ENCODE measurements around the gene FGF14. TPM values are rescaled to one million over a fixed set of nuclear protein-coding genes. Genes with fewer than 3 reads are reported as not detected.

Gene FGF14
- total RNA-seq, 1 donor from 2014 or later = not detected

GRCh38 chr13:102395939-102396338 lies 5.9 kb downstream of the FGF14 start:
- no peaks in the 10 kb centered on the region for H3K27me3 ChIP-seq
- DNase-seq (ENCODE audit: low spot score in 2 of 2) = no peak
- no peaks in the 10 kb centered on the region for H3K9me3 ChIP-seq
- intact Hi-C loops (cut with DNase I) = loop anchor here (10.0 kb wide), 4 partner anchors 379 to 1721 kb away; partner anchors contain the start of genes TEX30 and TMTC4
- H3K36me3 ChIP-seq = no peaks in the 10 kb centered on the region
- TF ChIP-seq CTCF (IDR thresholded peaks at IDR 0.05) = no peak
- no peak overlapping the region for H3K4me3 ChIP-seq
- H3K27ac ChIP-seq = peak overlapping the region in 1 of 2 donors; percentile 1
- peaks cover 3 to 7% of the 10 kb centered on the region in 2 donors for H3K4me1 ChIP-seq

DNA sequence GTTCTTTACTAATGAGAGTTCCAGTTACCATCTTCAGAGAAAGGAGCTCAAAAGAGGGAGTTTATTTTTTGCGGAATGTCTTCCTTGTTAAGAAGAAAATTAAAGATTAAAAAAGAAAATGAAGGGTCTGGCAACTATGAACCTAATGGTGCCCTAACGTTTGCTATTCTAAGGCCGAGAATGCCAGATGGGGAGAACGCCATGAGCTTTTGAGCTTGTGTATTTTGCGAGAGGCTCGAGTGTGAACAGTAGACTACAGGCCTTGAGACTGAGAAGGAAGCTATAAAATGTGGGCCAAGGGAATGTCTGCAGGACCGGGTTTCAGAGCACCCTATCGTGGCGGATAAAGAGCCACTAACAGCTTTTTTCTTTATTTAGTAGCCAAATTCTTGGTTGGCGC lies 6.7 kb downstream of the FGF14 start:
- intact Hi-C loops (cut with DNase I) = loop anchor here (10.0 kb wide), 4 partner anchors 380 to 1720 kb away; partner anchors contain the start of genes TEX30 and TMTC4
- no peaks in the 10 kb centered on the region for H3K36me3 ChIP-seq
- H3K4me1 ChIP-seq = peaks cover 3 to 7% of the 10 kb centered on the region in 2 donors
- DNase-seq (ENCODE audit: low spot score in 2 of 2) = no peak
- no peak for TF ChIP-seq CTCF (IDR thresholded peaks at IDR 0.05)
- no peaks in the 10 kb centered on the region for H3K27me3 ChIP-seq
- H3K9me3 ChIP-seq = no peaks in the 10 kb centered on the region
- peak overlapping the region; percentile 70 to 84 for H3K4me3 ChIP-seq
- H3K27ac ChIP-seq = peak overlapping the region; percentile 72 to 80

DNA sequence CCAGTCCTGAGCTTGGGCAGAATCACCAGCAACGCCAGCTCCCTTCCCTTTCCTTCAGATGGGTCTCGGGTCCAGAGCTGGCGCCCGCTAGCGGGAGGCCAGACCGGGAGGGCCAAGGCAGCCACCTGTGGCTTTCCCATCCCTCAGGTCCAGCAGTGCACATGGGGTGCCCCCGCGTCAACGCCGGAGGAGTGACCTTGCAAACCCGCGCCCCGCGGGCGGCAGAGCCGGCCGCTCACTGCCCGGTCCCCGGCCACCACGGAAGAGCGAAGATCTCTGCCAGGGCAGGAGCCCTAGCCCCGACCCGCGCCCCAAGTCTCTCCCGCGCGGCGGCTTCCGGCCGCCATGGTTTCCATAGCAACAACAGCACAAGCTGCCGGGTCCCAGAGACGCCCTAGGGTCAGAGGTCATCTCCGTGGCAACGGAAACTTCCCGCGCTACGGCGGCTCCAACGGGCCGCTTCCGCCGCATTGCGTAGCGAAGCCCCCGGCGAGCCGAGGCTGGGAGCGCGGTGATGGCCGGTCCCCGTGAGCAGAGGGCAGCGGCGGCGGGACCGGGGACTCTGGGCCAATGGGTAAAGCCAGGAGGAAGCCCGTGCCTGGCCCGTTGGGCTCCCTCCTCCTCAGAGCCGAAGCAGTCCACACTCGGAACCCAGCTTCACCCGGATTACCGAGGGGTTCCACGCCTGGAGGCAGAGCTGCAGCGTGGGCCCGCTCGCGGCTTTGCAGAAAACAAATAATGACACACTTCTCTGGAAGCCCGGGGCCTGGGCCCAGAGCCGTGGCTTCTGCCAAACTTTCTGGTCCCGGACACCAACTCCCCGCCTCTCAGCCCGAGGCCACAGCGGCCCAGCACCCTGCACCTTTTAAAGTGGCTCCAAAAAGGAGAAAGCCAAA lies 7.4 kb downstream of the FGF14 start:
- intact Hi-C loops (cut with DNase I) = loop anchor here (5.0 to 10.0 kb wide), 6 partner anchors 203 to 1720 kb away; partner anchors contain the start of genes ERCC5, TEX30, TMTC4 and TPP2
- Histone ChIP-seq H3K36me3 (no peaks in the 10 kb centered on the region), H3K4me3 (peak overlapping the region; percentile 70 to 84), H3K4me1 (peaks cover 0 to 7% of the 10 kb centered on the region in 2 donors), H3K27ac (peak overlapping the region; percentile 72 to 80), H3K27me3 (no peaks in the 10 kb centered on the region), H3K9me3 (no peaks in the 10 kb centered on the region)
- TF ChIP-seq CTCF (IDR thresholded peaks at IDR 0.05) = no peak
- peak; percentile 58 to 95 for DNase-seq (ENCODE audit: low spot score in 2 of 2)

DNA sequence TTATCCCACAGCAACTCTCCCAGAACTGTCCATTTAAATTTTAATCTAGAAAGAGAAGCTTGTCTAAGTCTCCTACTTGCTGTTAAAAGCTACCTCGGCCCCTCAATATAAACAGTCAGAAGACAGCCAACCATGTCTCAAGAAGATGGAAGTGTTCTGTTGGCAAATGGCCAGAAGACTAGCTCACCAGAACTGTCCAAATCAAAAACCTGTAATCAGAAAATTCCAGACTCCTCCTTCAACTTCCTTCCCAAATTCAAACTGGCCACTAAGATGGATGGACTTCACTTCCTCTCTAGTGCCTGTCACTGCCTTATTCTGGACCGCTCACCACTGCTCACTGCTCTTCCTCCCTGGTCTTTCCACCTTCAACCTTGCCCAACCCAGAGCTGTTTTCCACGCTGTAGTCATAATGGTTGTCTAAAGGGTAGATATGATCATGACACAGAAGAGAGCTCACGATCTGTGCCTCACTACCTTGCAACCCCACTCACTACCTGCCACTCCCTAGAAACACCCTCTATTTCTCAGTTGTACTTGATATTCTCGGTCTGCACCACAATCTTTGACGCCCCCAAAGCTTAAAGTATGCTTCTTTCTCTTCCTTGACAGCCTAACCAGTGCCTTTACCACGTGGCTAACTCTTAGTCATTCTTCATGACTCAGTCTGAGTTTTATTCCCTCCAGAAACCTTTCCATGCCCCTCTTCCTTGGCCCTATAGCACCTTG lies 9.2 kb downstream of the FGF14 start:
- no peak for TF ChIP-seq CTCF (IDR thresholded peaks at IDR 0.05)

DNA sequence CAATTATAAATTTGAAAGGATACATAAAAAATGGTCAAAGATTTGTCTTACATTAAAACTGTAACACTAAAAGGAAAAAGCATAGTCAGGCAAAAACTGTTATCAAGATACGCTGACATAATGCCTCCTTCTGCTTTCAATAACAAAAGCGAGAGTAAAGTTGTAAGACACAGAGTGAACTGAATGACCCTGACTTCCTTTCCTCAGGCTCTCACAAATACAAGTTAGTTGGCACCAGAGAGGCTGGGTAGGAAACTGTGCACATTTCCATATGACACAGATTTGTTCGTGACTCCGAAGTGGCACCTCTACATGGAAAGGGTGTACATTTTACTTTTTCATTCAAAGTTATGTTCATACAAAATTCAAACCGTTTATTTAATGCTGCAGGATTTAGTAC lies 15.4 kb downstream of the FGF14 start:
- H3K4me3 ChIP-seq = no peak overlapping the region
- DNase-seq (ENCODE audit: low spot score in 2 of 2) = no peak
- no peaks in the 10 kb centered on the region for H3K36me3 ChIP-seq
- H3K4me1 ChIP-seq = no peaks in the 10 kb centered on the region
- no peak overlapping the region for H3K27ac ChIP-seq
- intact Hi-C loops (cut with DNase I) = no loop called here
- no peaks in the 10 kb centered on the region for H3K27me3 ChIP-seq
- TF ChIP-seq CTCF (IDR thresholded peaks at IDR 0.05) = no peak
- no peaks in the 10 kb centered on the region for H3K9me3 ChIP-seq

More for the DNA sequence above, 9.2 kb downstream of the FGF14 start:
- Histone ChIP-seq H3K27me3 (no peaks in the 10 kb centered on the region), H3K36me3 (no peaks in the 10 kb centered on the region), H3K27ac (no peak overlapping the region), H3K9me3 (no peaks in the 10 kb centered on the region), H3K4me3 (no peak overlapping the region), H3K4me1 (peaks cover 0 to 7% of the 10 kb centered on the region in 2 donors)
- no peak for DNase-seq (ENCODE audit: low spot score in 2 of 2)
- intact Hi-C loops (cut with DNase I) = loop anchor here (5.0 to 10.0 kb wide), 6 partner anchors 205 to 1718 kb away; partner anchors contain the start of genes ERCC5, TEX30, TMTC4 and TPP2

Measured in ascending aorta (tissue), 2 donors.